Measurements from ENCODE around the gene SFTPD. TPM values are rescaled to one million over a fixed set of nuclear protein-coding genes. Genes with fewer than 3 reads are reported as not detected.

The SFTPD gene
- total RNA-seq, 1 experiment from 2014 or later: 0.39 TPM

DNA sequence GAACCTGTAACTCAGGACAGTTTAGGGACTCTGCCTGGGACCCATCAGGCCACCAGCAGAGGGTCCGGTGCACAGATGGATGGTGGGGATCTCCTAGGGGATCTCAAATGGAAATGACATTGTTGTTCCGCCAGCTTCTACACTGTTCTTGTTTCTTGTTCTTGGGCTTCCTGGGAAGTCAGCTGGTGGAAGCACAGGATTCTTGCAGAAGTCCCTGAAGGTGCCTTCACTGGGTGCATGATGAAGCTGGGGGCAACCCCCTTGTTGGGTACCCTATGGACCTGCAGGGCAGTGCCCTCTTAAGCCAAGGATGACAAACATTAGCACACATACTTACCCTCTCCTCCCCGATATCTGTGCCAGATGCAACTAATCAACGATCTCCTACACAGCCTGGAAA is 18.6 kb downstream of the SFTPD start:
- POLR2A ChIA-PET: no interaction called here

DNA sequence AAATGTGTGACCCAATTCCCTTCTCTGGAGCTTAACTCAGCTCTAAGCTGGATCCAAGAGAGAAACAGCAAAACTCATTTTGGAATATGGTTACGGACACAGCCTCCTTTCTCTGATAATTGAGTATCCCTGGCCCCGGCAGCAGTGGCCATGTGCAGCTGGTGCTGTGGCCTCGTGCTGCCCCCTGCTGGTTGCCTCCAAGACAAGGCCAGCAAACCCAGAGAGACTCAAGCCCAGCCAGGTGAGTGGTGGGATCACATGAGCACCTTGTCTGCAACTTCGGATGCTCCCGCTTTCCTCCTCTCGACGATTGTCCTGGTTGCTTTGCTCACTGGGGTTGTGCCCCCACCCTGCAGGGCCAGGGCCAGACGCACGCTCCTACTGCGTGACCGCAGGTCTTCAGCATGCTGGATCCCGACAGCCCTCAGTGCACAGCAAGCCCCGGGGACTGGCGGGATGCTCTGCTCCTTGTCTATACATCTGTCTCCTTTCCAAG is 19.4 kb downstream of the SFTPD start:
- Histone ChIP-seq H3K4me1 (peaks cover 9% of the 10 kb centered on the region), H3K4me3 (ENCODE audit: low read depth, low read length) (no peak overlapping the region), H3K9me3 (no peaks in the 10 kb centered on the region), H3K27me3 (replicated peaks; ENCODE audit: control insufficient read depth, insufficient read depth, low read length) (no peaks in the 10 kb centered on the region), H3K36me3 (ENCODE audit: control insufficient read depth, insufficient read depth, low read length) (no peaks in the 10 kb centered on the region)
- peak; percentile 64 to 70 for TF ChIP-seq CTCF (IDR thresholded peaks at IDR 0.05; ENCODE audit: insufficient read depth in 1 of 2, low read depth in 1 of 2, low read length in 1 of 2, severe bottlenecking in 1 of 2, unreplicated experiment in 1 of 2)
- Mint-ChIP-seq H3K36me3 (ENCODE audit: insufficient read depth, unreplicated experiment) (no peaks in the 10 kb centered on the region), H3K27ac (ENCODE audit: unreplicated experiment) (no peak overlapping the region), H3K9me3 (ENCODE audit: unreplicated experiment) (no peaks in the 10 kb centered on the region), H3K4me3 (ENCODE audit: unreplicated experiment) (no peak overlapping the region), H3K4me1 (ENCODE audit: low read depth, unreplicated experiment) (peaks cover 14% of the 10 kb centered on the region), H3K27me3 (ENCODE audit: insufficient read depth, unreplicated experiment) (peaks cover 17% of the 10 kb centered on the region)
- intact Hi-C loops (cut with micrococcal nuclease; ENCODE audit: unreplicated experiment): no loop called here
- ChIA-PET CTCF (interaction anchor here (0.9 kb wide), 1 partner anchor 153 kb away, joined by 3 read pairs; no protein-coding TSS in a partner anchor), POLR2A (no interaction called here)
- DNase-seq: peak; percentile 62 to 73
- BruUV-seq (replicated peaks): no TSS peak

More for the DNA sequence above, 18.6 kb downstream of the SFTPD start:
- intact Hi-C loops (cut with micrococcal nuclease; ENCODE audit: unreplicated experiment): loop anchor here (5.0 to 10.0 kb wide), 2 partner anchors 95 to 117 kb away; no protein-coding TSS in a partner anchor
- DNase-seq: no peak
- Histone ChIP-seq H3K9me3 (no peaks in the 10 kb centered on the region), H3K36me3 (ENCODE audit: control insufficient read depth, insufficient read depth, low read length) (no peaks in the 10 kb centered on the region), H3K4me3 (ENCODE audit: low read depth, low read length) (no peak overlapping the region), H3K27me3 (replicated peaks; ENCODE audit: control insufficient read depth, insufficient read depth, low read length) (no peaks in the 10 kb centered on the region), H3K4me1 (peaks cover 12% of the 10 kb centered on the region)
- Mint-ChIP-seq H3K4me3 (ENCODE audit: unreplicated experiment) (no peak overlapping the region), H3K9me3 (ENCODE audit: unreplicated experiment) (no peaks in the 10 kb centered on the region), H3K36me3 (ENCODE audit: insufficient read depth, unreplicated experiment) (no peaks in the 10 kb centered on the region), H3K4me1 (ENCODE audit: low read depth, unreplicated experiment) (peaks cover 14% of the 10 kb centered on the region), H3K27ac (ENCODE audit: unreplicated experiment) (no peak overlapping the region), H3K27me3 (ENCODE audit: insufficient read depth, unreplicated experiment) (peaks cover 13% of the 10 kb centered on the region)
- BruUV-seq (replicated peaks): no TSS peak
- no peak for TF ChIP-seq CTCF (IDR thresholded peaks at IDR 0.05; ENCODE audit: insufficient read depth in 1 of 2, low read depth in 1 of 2, low read length in 1 of 2, severe bottlenecking in 1 of 2, unreplicated experiment in 1 of 2)
- CTCF ChIA-PET: no interaction called here

DNA sequence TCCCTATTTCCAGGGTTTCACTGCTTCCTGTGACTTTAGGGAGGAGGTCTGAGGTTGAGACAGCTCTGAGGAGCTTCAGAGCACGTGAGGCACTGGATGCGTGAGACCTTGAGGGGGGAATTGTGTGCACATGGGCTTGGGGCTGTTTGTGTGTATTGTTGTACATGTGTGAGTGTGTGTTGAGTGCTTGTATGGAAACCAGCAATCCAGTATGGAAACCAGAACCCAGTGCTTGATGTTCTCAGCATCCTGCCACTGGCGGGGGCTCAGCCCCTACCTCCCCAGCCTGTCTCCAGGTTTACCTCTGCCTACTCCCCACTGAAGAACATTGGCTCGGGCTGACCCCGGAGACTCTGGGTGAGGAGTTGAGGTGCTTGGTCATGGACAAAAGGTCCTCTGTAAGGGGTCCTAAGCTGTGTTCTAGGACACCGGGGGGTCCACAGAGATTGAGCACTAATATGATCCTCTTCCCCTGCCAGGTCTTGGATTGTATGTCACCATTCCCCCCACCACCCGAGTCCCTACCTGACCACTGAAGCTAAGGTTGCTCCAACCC is 20.8 kb downstream of the SFTPD start:
- intact Hi-C loops (cut with micrococcal nuclease; ENCODE audit: unreplicated experiment): no loop called here
- CTCF ChIA-PET: no interaction called here
- no peaks in the 10 kb centered on the region for H3K9me3 Mint-ChIP-seq (ENCODE audit: unreplicated experiment)

More for the DNA sequence above, 20.8 kb downstream of the SFTPD start:
- Mint-ChIP-seq H3K27me3 (ENCODE audit: insufficient read depth, unreplicated experiment) (peaks cover 17% of the 10 kb centered on the region), H3K4me1 (ENCODE audit: low read depth, unreplicated experiment) (peaks cover 7% of the 10 kb centered on the region), H3K4me3 (ENCODE audit: unreplicated experiment) (no peak overlapping the region), H3K27ac (ENCODE audit: unreplicated experiment) (no peak overlapping the region), H3K36me3 (ENCODE audit: insufficient read depth, unreplicated experiment) (no peaks in the 10 kb centered on the region)
- H3K36me3 ChIP-seq (ENCODE audit: control insufficient read depth, insufficient read depth, low read length): no peaks in the 10 kb centered on the region
- no peak for TF ChIP-seq CTCF (IDR thresholded peaks at IDR 0.05; ENCODE audit: insufficient read depth in 1 of 2, low read depth in 1 of 2, low read length in 1 of 2, severe bottlenecking in 1 of 2, unreplicated experiment in 1 of 2)
- no peaks in the 10 kb centered on the region for H3K4me1 ChIP-seq
- no peak for DNase-seq
- H3K27me3 ChIP-seq (replicated peaks; ENCODE audit: control insufficient read depth, insufficient read depth, low read length): no peaks in the 10 kb centered on the region
- no peak overlapping the region for H3K4me3 ChIP-seq (ENCODE audit: low read depth, low read length)
- no peaks in the 10 kb centered on the region for H3K9me3 ChIP-seq
- POLR2A ChIA-PET: no interaction called here
- BruUV-seq (replicated peaks): no TSS peak

Data from Caco-2 (cell line).